NCI-H446 treated with DMSO at 0.1 percent for 48 hours (cell line): ENCODE data around the gene LHFPL6.

ENCODE experiments used
- DNase-seq: peaks from one replicate; lab custom pipeline; 2025; lab: John Stamatoyannopoulos, UW

The LHFPL6 gene

GRCh38 chr13:39590466-39591036 is 12.4 kb downstream of the LHFPL6 start:
- no peak for DNase-seq

GRCh38 chr13:39588384-39588783 is 14.6 kb downstream of the LHFPL6 start:
- DNase-seq: no peak

- no peak for DNase-seq
Measured at GRCh38 chr13:39587939-39588338, 15.1 kb downstream of the LHFPL6 start.

GRCh38 chr13:39586958-39587605 is 15.9 kb downstream of the LHFPL6 start:
- no peak for DNase-seq

- no peak for DNase-seq
Measured at GRCh38 chr13:39586151-39586550, 16.8 kb downstream of the LHFPL6 start.

- DNase-seq: no peak
Measured at GRCh38 chr13:39585219-39585618, 17.8 kb downstream of the LHFPL6 start.

- no peak for DNase-seq
Measured at GRCh38 chr13:39580881-39581575, 22.0 kb downstream of the LHFPL6 start.

GRCh38 chr13:39578821-39579291 is 24.1 kb downstream of the LHFPL6 start:
- DNase-seq: no peak

GRCh38 chr13:39577838-39578491 is 25.0 kb downstream of the LHFPL6 start:
- DNase-seq: no peak

- no peak for DNase-seq
Measured at GRCh38 chr13:39577203-39577602, 25.8 kb downstream of the LHFPL6 start.

- DNase-seq: no peak
Measured at GRCh38 chr13:39575641-39576238, 27.3 kb downstream of the LHFPL6 start.

- no peak for DNase-seq
Measured at GRCh38 chr13:39571502-39572092, 31.4 kb downstream of the LHFPL6 start.

GRCh38 chr13:39567569-39567968 is 35.4 kb downstream of the LHFPL6 start:
- no peak for DNase-seq

- no peak for DNase-seq
Measured at GRCh38 chr13:39566216-39566869, 36.6 kb downstream of the LHFPL6 start.

GRCh38 chr13:39565036-39565949 is 37.7 kb downstream of the LHFPL6 start:
- no peak for DNase-seq

- DNase-seq: no peak
Measured at GRCh38 chr13:39563470-39563735, 39.6 kb downstream of the LHFPL6 start.

- DNase-seq: no peak
Measured at GRCh38 chr13:39561971-39562370, 41.0 kb downstream of the LHFPL6 start.

GRCh38 chr13:39559847-39560246 is 43.1 kb downstream of the LHFPL6 start:
- no peak for DNase-seq

GRCh38 chr13:39557285-39557955 is 45.6 kb downstream of the LHFPL6 start:
- DNase-seq: no peak

GRCh38 chr13:39556866-39557265 is 46.1 kb downstream of the LHFPL6 start:
- DNase-seq: no peak
